ENCODE data around the gene KCNJ8.

Gene KCNJ8

GRCh38 chr12:21814814-21815213 lies 40.3 kb upstream of the KCNJ8 start:
- no peak overlapping the region for H3K4me2 ChIP-seq (ENCODE audit: low read depth, low read length, poor library complexity, severe bottlenecking)
- no peaks in the 10 kb centered on the region for H3K27me3 ChIP-seq (ENCODE audit: insufficient read depth, low read length, poor library complexity, severe bottlenecking)
- no peaks in the 10 kb centered on the region for H3K9me2 ChIP-seq (replicated peaks; ENCODE audit: low read depth, low read length)
- no peaks in the 10 kb centered on the region for H3K4me1 ChIP-seq (ENCODE audit: insufficient read depth, low read length, poor library complexity, severe bottlenecking)
- TF ChIP-seq EZH2phosphoT487 (IDR thresholded peaks at IDR 0.05; ENCODE audit: borderline replicate concordance) (no peak), CTCF (conservative IDR thresholded peaks at IDR 0.05; ENCODE audit: low read length) (no peak)
- no peaks in the 10 kb centered on the region for H3K79me2 ChIP-seq (ENCODE audit: insufficient read depth, low read length)
- H3K4me3 ChIP-seq (ENCODE audit: low read length, poor library complexity, severe bottlenecking) = no peak overlapping the region
- H3K36me3 ChIP-seq (ENCODE audit: insufficient read depth, low read length) = no peaks in the 10 kb centered on the region
- no peaks in the 10 kb centered on the region for H4K20me1 ChIP-seq (ENCODE audit: insufficient read depth, low read length, poor library complexity, severe bottlenecking)
- no peaks in the 10 kb centered on the region for H3K9me3 ChIP-seq (ENCODE audit: insufficient read depth, low read depth, low read length)
- no peak overlapping the region for H3K9ac ChIP-seq (ENCODE audit: low read depth, low read length, poor library complexity, severe bottlenecking)
- no peak overlapping the region for H2AFZ ChIP-seq (ENCODE audit: low read length)
- H3F3A ChIP-seq (ENCODE audit: low read depth) = no peaks in the 10 kb centered on the region

GRCh38 chr12:21814327-21814726 lies 39.8 kb upstream of the KCNJ8 start:
- no peaks in the 10 kb centered on the region for H3K27me3 ChIP-seq (ENCODE audit: insufficient read depth, low read length, poor library complexity, severe bottlenecking)
- H3K4me1 ChIP-seq (ENCODE audit: insufficient read depth, low read length, poor library complexity, severe bottlenecking) = no peaks in the 10 kb centered on the region
- H3K79me2 ChIP-seq (ENCODE audit: insufficient read depth, low read length) = no peaks in the 10 kb centered on the region
- H3K9ac ChIP-seq (ENCODE audit: low read depth, low read length, poor library complexity, severe bottlenecking) = no peak overlapping the region
- H3K4me3 ChIP-seq (ENCODE audit: low read length, poor library complexity, severe bottlenecking) = no peak overlapping the region
- H3K4me2 ChIP-seq (ENCODE audit: low read depth, low read length, poor library complexity, severe bottlenecking) = no peak overlapping the region
- TF ChIP-seq EZH2phosphoT487 (IDR thresholded peaks at IDR 0.05; ENCODE audit: borderline replicate concordance) (no peak), CTCF (conservative IDR thresholded peaks at IDR 0.05; ENCODE audit: low read length) (no peak)
- no peaks in the 10 kb centered on the region for H4K20me1 ChIP-seq (ENCODE audit: insufficient read depth, low read length, poor library complexity, severe bottlenecking)
- no peak overlapping the region for H2AFZ ChIP-seq (ENCODE audit: low read length)
- no peaks in the 10 kb centered on the region for H3K36me3 ChIP-seq (ENCODE audit: insufficient read depth, low read length)
- H3K9me3 ChIP-seq (ENCODE audit: insufficient read depth, low read depth, low read length) = no peaks in the 10 kb centered on the region
- H3K9me2 ChIP-seq (replicated peaks; ENCODE audit: low read depth, low read length) = no peaks in the 10 kb centered on the region
- no peaks in the 10 kb centered on the region for H3F3A ChIP-seq (ENCODE audit: low read depth)

GRCh38 chr12:21813751-21814150 lies 39.2 kb upstream of the KCNJ8 start:
- H3K4me2 ChIP-seq (ENCODE audit: low read depth, low read length, poor library complexity, severe bottlenecking) = no peak overlapping the region
- no peaks in the 10 kb centered on the region for H3K4me1 ChIP-seq (ENCODE audit: insufficient read depth, low read length, poor library complexity, severe bottlenecking)
- H4K20me1 ChIP-seq (ENCODE audit: insufficient read depth, low read length, poor library complexity, severe bottlenecking) = no peaks in the 10 kb centered on the region
- no peak overlapping the region for H3K9ac ChIP-seq (ENCODE audit: low read depth, low read length, poor library complexity, severe bottlenecking)
- H3K27me3 ChIP-seq (ENCODE audit: insufficient read depth, low read length, poor library complexity, severe bottlenecking) = no peaks in the 10 kb centered on the region
- H3K36me3 ChIP-seq (ENCODE audit: insufficient read depth, low read length) = no peaks in the 10 kb centered on the region
- H3K4me3 ChIP-seq (ENCODE audit: low read length, poor library complexity, severe bottlenecking) = no peak overlapping the region
- H2AFZ ChIP-seq (ENCODE audit: low read length) = no peak overlapping the region
- no peaks in the 10 kb centered on the region for H3F3A ChIP-seq (ENCODE audit: low read depth)
- TF ChIP-seq CTCF (conservative IDR thresholded peaks at IDR 0.05; ENCODE audit: low read length) = no peak
- TF ChIP-seq EZH2phosphoT487 (IDR thresholded peaks at IDR 0.05; ENCODE audit: borderline replicate concordance) = no peak
- no peaks in the 10 kb centered on the region for H3K9me3 ChIP-seq (ENCODE audit: insufficient read depth, low read depth, low read length)
- H3K9me2 ChIP-seq (replicated peaks; ENCODE audit: low read depth, low read length) = no peaks in the 10 kb centered on the region
- no peaks in the 10 kb centered on the region for H3K79me2 ChIP-seq (ENCODE audit: insufficient read depth, low read length)

All from Loucy (cell line).